CD14-positive monocyte (primary cell): ENCODE results near the gene OGFOD2. TPM values are rescaled to one million over a fixed set of nuclear protein-coding genes. Genes with fewer than 3 reads are reported as not detected.

Source experiments
- DNase-seq, 3 donors: peaks; one replicate each; pipeline ENCODE4 v3.0.0-alpha.2; 2011 to 2022
- H2AFZ ChIP-seq: 2 replicates; pipeline ENCODE4 v1.6.0; 2012; ENCODE audit warnings: mild to moderate bottlenecking, low read depth, low read length, inconsistent platforms; ENCODE audit not compliant: insufficient read depth, poor library complexity, severe bottlenecking
- H3K27ac ChIP-seq, 2 donors: 1 replicate in 1 of 2; 2 replicates in 1 of 2; pipeline ENCODE4 v1.5.1; 2012 to 2013; ENCODE audit warnings: low read length in 2 of 2, control low read depth in 1 of 2, inconsistent platforms in 1 of 2, low read depth in 1 of 2, mild to moderate bottlenecking in 1 of 2
- H3K27me3 ChIP-seq, 2 donors: one replicate each; pipeline versions ENCODE4 v1.6.0 to v1.6.1; 2011 to 2013; ENCODE audit warnings: low read length in 2 of 2; ENCODE audit not compliant: control insufficient read depth in 2 of 2, insufficient read depth in 2 of 2
- H3K36me3 ChIP-seq, 2 donors: replicated peaks in 1 of 2; 1 replicate in 1 of 2; 2 replicates in 1 of 2; pipeline versions ENCODE4 v1.5.1 to v1.6.1; 2012 to 2013; ENCODE audit warnings: low read length in 2 of 2, control low read depth in 1 of 2, inconsistent platforms in 1 of 2, mild to moderate bottlenecking in 1 of 2; ENCODE audit not compliant: insufficient read depth in 2 of 2, control insufficient read depth in 1 of 2
- H3K4me1 ChIP-seq, 2 donors: 1 replicate in 1 of 2; 2 replicates in 1 of 2; pipeline versions ENCODE4 v1.5.1 to v1.6.1; 2012 to 2013; ENCODE audit warnings: low read length in 2 of 2, control low read depth in 1 of 2, inconsistent platforms in 1 of 2, mild to moderate bottlenecking in 1 of 2, moderate library complexity in 1 of 2; ENCODE audit not compliant: insufficient read depth in 2 of 2, control insufficient read depth in 1 of 2
- H3K4me2 ChIP-seq: replicated peaks from 2 replicates; pipeline ENCODE3; 2012; ENCODE audit warnings: low read length, moderate library complexity, mild to moderate bottlenecking; ENCODE audit not compliant: poor library complexity, severe bottlenecking; ENCODE audit errors: extremely low read depth
- H3K4me3 ChIP-seq, 3 experiments: fragments of 200-600 bp in 1 of 3; sonication (generic) in 1 of 3; replicated peaks in 1 of 3; 1 replicate in 2 of 3; 2 replicates in 1 of 3; pipeline ENCODE4 v1.5.1; 2011 to 2013; ENCODE audit warnings: low read length in 3 of 3, mild to moderate bottlenecking in 3 of 3, control low read depth in 2 of 3, low read depth in 2 of 3, inconsistent platforms in 1 of 3, moderate library complexity in 1 of 3
- H3K79me2 ChIP-seq: 2 replicates; pipeline ENCODE4 v1.6.0; 2012; ENCODE audit warnings: mild to moderate bottlenecking, control low read depth, inconsistent platforms, low read length, moderate library complexity; ENCODE audit not compliant: insufficient read depth
- H3K9ac ChIP-seq: 2 replicates; pipeline ENCODE4 v1.6.0; 2017; ENCODE audit warnings: low read length, mild to moderate bottlenecking; ENCODE audit not compliant: insufficient read depth, poor library complexity, severe bottlenecking
- H3K9me3 ChIP-seq, 2 donors: replicated peaks in 1 of 2; 1 replicate in 1 of 2; 2 replicates in 1 of 2; pipeline versions ENCODE4 v1.5.1 to v1.6.1; 2012 to 2013; ENCODE audit warnings: low read length in 2 of 2, control low read depth in 1 of 2; ENCODE audit not compliant: control insufficient read depth in 1 of 2, insufficient read depth in 1 of 2
- H4K20me1 ChIP-seq: 2 replicates; pipeline ENCODE4 v1.6.0; 2012; ENCODE audit warnings: mild to moderate bottlenecking, low read length, control low read depth, moderate library complexity; ENCODE audit not compliant: insufficient read depth
- H3K27ac Mint-ChIP-seq, 7 donors: one replicate each; pipeline ENCODE4 v1.8.0; 2020; ENCODE audit warnings: mild to moderate bottlenecking in 7 of 7, mixed read lengths in 7 of 7, moderate library complexity in 6 of 7, inconsistent platforms in 2 of 7
- H3K27me3 Mint-ChIP-seq, 3 donors: one replicate each; pipeline ENCODE4 v1.8.0; 2021 to 2022; ENCODE audit warnings: low read depth in 3 of 3, mild to moderate bottlenecking in 3 of 3, mixed read lengths in 3 of 3, moderate library complexity in 3 of 3, inconsistent platforms in 1 of 3
- H3K36me3 Mint-ChIP-seq, 2 donors: one replicate each; pipeline ENCODE4 v1.8.0; 2020; ENCODE audit warnings: mixed read lengths in 2 of 2, inconsistent platforms in 1 of 2, mild to moderate bottlenecking in 1 of 2
- H3K4me1 Mint-ChIP-seq: one replicate; pipeline ENCODE4 v1.8.0; 2020; ENCODE audit warnings: mild to moderate bottlenecking, mixed read lengths
- H3K4me3 Mint-ChIP-seq, 2 donors: one replicate each; pipeline ENCODE4 v1.8.0; 2020; ENCODE audit warnings: mild to moderate bottlenecking in 2 of 2, mixed read lengths in 2 of 2, moderate library complexity in 1 of 2
- H3K9me3 Mint-ChIP-seq, 7 donors: one replicate each; pipeline ENCODE4 v1.8.0; 2020 to 2022; ENCODE audit warnings: mixed read lengths in 7 of 7, mild to moderate bottlenecking in 6 of 7, moderate library complexity in 6 of 7, inconsistent platforms in 2 of 7
- CTCF ChIP-seq: fragments of 200-600 bp; IDR thresholded peaks from one replicate; pipeline ENCODE4 v1.8.0; 2022; ENCODE audit warnings: antibody characterized with exemption, mild to moderate bottlenecking
- WGBS: methylation state at CpG from one replicate; pipeline ENCODE4 v1.1.5; 2013; ENCODE audit warnings: missing lambda C conversion rate; ENCODE audit not compliant: insufficient coverage; 5-methylcytosine and 5-hydroxymethylcytosine counted together
- intact Hi-C, 2 donors: fragments of 100-400 bp; cut with micrococcal nuclease; formaldehyde crosslinking; loops; one replicate each; pipeline versions ENCODE4 v1.15.0 to v1.15.1; 2023
- polyA plus RNA-seq, 3 donors: library from polyadenylated mRNA; depleted of rRNA in 1 of 3; unstranded in 2 of 3; stranded (reverse) in 1 of 3; fragments of 300-500 nt in 2 of 3; fragments of >200 nt in 1 of 3; fragmentation: Illumina TruSeq in 2 of 3; gene quantifications; 1 replicate in 2 of 3; 2 replicates in 1 of 3; pipeline ENCODE4 v1.2.3, GENCODE V29; 2012 to 2021

OGFOD2 gene
- polyA plus RNA-seq, 3 donors, result 13.0 to 30.3 (median 13.6) TPM

DNA sequence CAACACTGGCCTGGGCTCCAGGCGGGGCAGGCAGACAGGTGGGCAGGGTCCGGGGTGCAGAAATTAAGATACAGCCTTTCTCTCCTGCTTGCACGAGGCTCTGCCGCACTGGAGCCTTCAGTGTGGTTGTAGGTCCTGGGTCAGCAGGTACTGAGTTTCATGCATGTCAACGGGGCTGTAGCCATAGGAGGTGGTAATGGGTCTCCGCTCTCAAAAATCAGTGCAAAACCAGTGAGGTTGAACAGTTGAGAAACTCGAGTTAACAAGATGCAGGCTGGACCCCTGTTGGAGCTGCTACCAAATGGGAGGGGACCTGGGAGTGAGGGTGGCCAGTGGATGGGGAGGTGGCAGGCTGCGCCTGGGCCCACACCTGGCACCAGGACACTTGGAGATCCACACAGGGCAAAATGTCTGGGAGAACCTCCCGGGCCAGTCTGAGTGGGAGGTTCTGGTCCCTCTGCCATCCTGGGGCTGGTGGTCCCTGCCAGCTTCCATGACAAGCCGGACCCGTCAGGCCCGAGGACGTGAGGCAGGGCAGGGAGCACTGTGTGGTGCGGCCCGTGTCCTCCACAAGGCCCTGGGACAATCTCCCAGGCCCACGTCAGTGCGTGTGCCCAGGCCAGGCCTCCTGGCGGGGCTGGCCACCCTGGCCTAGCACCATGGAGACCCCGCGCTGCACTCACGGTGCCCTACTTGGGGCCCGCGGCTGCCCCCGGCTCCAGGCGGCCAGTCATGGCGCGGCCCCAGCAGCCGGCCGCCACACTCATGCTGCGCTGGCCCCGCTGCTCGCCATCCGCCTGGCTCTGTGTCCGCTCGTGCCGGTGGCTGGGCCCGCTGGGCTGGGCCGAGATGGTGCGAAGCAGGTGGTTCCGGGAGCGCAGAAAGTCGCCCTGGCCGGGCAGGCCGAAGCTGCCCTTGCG is 10.6 kb downstream of the OGFOD2 start:
- Histone ChIP-seq H3K4me2 (peak overlapping the region; percentile 75), H3K79me2 (peaks cover 22% of the 10 kb centered on the region), H3K9ac (no peak overlapping the region), H4K20me1 (peaks cover 31% of the 10 kb centered on the region), H3K36me3 (peaks cover 10 to 14% of the 10 kb centered on the region in 2 donors), H3K4me1 (peaks cover 45 to 47% of the 10 kb centered on the region in 2 donors), H3K27ac (peak overlapping the region in 1 of 2 donors; percentile 58), H2AFZ (peak overlapping the region; percentile 74), H3K9me3 (no peaks in the 10 kb centered on the region), H3K27me3 (no peaks in the 10 kb centered on the region), H3K4me3 (peak overlapping the region in 1 of 3 experiments; percentile 69)
- no peaks in the 10 kb centered on the region for H3K9me3 Mint-ChIP-seq
- H3K36me3 Mint-ChIP-seq, result peaks cover 8 to 19% of the 10 kb centered on the region in 2 donors
- no peak for TF ChIP-seq CTCF
- H3K27ac Mint-ChIP-seq, result peak overlapping the region in 6 of 7 donors; percentile 63 to 87 (median 80)
- WGBS, result 91% methylated on average over 43 of the region's 45 CpGs
- intact Hi-C loops, result no loop called here
- no peak for DNase-seq
- peak overlapping the region; percentile 75 to 88 for H3K4me3 Mint-ChIP-seq
- H3K27me3 Mint-ChIP-seq, result peaks cover 0 to 2% (median 0%) of the 10 kb centered on the region in 3 donors
- H3K4me1 Mint-ChIP-seq, result peaks cover 45% of the 10 kb centered on the region

- no peaks in the 10 kb centered on the region for H3K9me3 ChIP-seq
- Mint-ChIP-seq H3K27me3 (peaks cover 0 to 2% (median 0%) of the 10 kb centered on the region in 3 donors), H3K36me3 (peaks cover 8 to 19% of the 10 kb centered on the region in 2 donors), H3K9me3 (no peaks in the 10 kb centered on the region), H3K4me3 (no peak overlapping the region), H3K27ac (peak overlapping the region in 1 of 7 donors; percentile 23), H3K4me1 (peaks cover 42% of the 10 kb centered on the region)
- H4K20me1 ChIP-seq, result peaks cover 24% of the 10 kb centered on the region
- H3K4me2 ChIP-seq, result no peak overlapping the region
- peaks cover 10 to 14% of the 10 kb centered on the region in 2 donors for H3K36me3 ChIP-seq
- no peak overlapping the region for H3K9ac ChIP-seq
- no peak for TF ChIP-seq CTCF
- 94% methylated on average over 33 of the region's 40 CpGs for WGBS
- H2AFZ ChIP-seq, result no peak overlapping the region
- H3K4me3 ChIP-seq, result no peak overlapping the region
- peaks cover 42% of the 10 kb centered on the region in 2 donors for H3K4me1 ChIP-seq
- peaks cover 14% of the 10 kb centered on the region for H3K79me2 ChIP-seq
- no peak for DNase-seq
- H3K27ac ChIP-seq, result no peak overlapping the region
- intact Hi-C loops, result no loop called here
- no peaks in the 10 kb centered on the region for H3K27me3 ChIP-seq
Observed at GRCh38 chr12:122986258-122986871, 11.3 kb downstream of the OGFOD2 start.
